H1 (cell line): Measurements from ENCODE around the gene TEX44. TPM values are rescaled to one million over a fixed set of nuclear protein-coding genes. Genes with fewer than 3 reads are reported as not detected.

Experiments used
- ASH2L ChIP-seq: fragments of 200-600, 300-600 bp; sonication (generic); IDR thresholded peaks from one replicate; pipeline ENCODE4 v1.7.1; 2017; ENCODE audit warnings: low read length
- BCL11A ChIP-seq, 2 experiments: IDR thresholded peaks; one replicate each; pipeline ENCODE4 v1.6.1; 2011; ENCODE audit warnings: low read depth in 2 of 2, low read length in 2 of 2, mild to moderate bottlenecking in 2 of 2
- CREB1 ChIP-seq: IDR thresholded peaks from 2 replicates; pipeline ENCODE4 v1.6.1; 2012; ENCODE audit warnings: inconsistent platforms
- FOSL1 ChIP-seq: IDR thresholded peaks from 2 replicates; pipeline ENCODE4 v1.6.1; 2011; ENCODE audit warnings: mild to moderate bottlenecking, low read depth, low read length, moderate library complexity; ENCODE audit not compliant: insufficient read depth
- HDAC6 ChIP-seq: IDR thresholded peaks from one replicate; pipeline ENCODE4 v1.7.1; 2012; ENCODE audit warnings: low read depth, mild to moderate bottlenecking, inconsistent platforms, low read length, moderate library complexity
- JUND ChIP-seq: IDR thresholded peaks from 2 replicates; pipeline ENCODE4 v1.6.1; 2011; ENCODE audit warnings: mild to moderate bottlenecking, improper control_type of control experiment, low read length
- KDM1A ChIP-seq: fragments of 200-600, 300-600 bp; sonication (generic); IDR thresholded peaks from 2 replicates; pipeline ENCODE4 v1.7.1; 2016; ENCODE audit warnings: mild to moderate bottlenecking, low read length, borderline replicate concordance
- PHF8 ChIP-seq: fragments of 200-600 bp; sonication (generic); conservative IDR thresholded peaks from 2 replicates; pipeline ENCODE4 v1.7.1; 2012; ENCODE audit warnings: low read depth, mild to moderate bottlenecking, inconsistent platforms, low read length, moderate library complexity
- POLR2A ChIP-seq, 2 experiments: IDR thresholded peaks; 1 replicate in 1 of 2; 2 replicates in 1 of 2; pipeline ENCODE4 v1.6.1; 2011; ENCODE audit warnings: low read depth in 2 of 2, low read length in 2 of 2, mild to moderate bottlenecking in 2 of 2; ENCODE audit errors: control extremely low read depth in 1 of 2
- POLR2AphosphoS5 ChIP-seq: IDR thresholded peaks from 2 replicates; pipeline ENCODE4 v1.6.1; 2011; ENCODE audit warnings: low read depth, low read length
- RBBP5 ChIP-seq: IDR thresholded peaks from 2 replicates; pipeline ENCODE4 v1.7.1; 2012; ENCODE audit warnings: low read depth, mild to moderate bottlenecking, inconsistent platforms, low read length, moderate library complexity, borderline replicate concordance
- RFX5 ChIP-seq: IDR thresholded peaks from 2 replicates; pipeline ENCODE4 v1.6.1; 2011; ENCODE audit warnings: low read depth, low read length, improper control_type of control experiment, borderline replicate concordance
- SP4 ChIP-seq: IDR thresholded peaks from 2 replicates; pipeline ENCODE4 v1.6.1; 2012; ENCODE audit warnings: low read length, inconsistent platforms
- TAF1 ChIP-seq: IDR thresholded peaks from 2 replicates; pipeline ENCODE4 v1.6.1; 2011; ENCODE audit warnings: mild to moderate bottlenecking, low read depth, low read length
- YY1 ChIP-seq: IDR thresholded peaks from 2 replicates; pipeline ENCODE4 v1.6.1; 2011; ENCODE audit warnings: low read depth, mild to moderate bottlenecking, low read length
- polyA plus RNA-seq, 7 experiments: library from polyadenylated mRNA; depleted of rRNA in 3 of 7; stranded (reverse) in 5 of 7; unstranded in 2 of 7; fragments of >200 nt in 5 of 7; fragments of 200-250 nt in 2 of 7; gene quantifications; 1 replicate in 5 of 7; 2 replicates in 1 of 7; 4 replicates in 1 of 7; pipeline versions ENCODE4 v1.2.1 to v1.2.3, GENCODE V29; 2011 to 2013; ENCODE audit warnings: missing spikeins in 2 of 7, mixed read lengths in 2 of 7
- total RNA-seq: library from RNA; stranded (reverse); fragmentation: NEBNext Ultra II Directional; extraction: Animal tissue kit (Norgen Biotek cat#: 25700); gene quantifications from 2 replicates; pipeline ENCODE4 v1.2.1, GENCODE V29; 2021
- TF ChIP-seq, protein P1 (sequence below): IDR thresholded peaks from 2 replicates; pipeline ENCODE4 v1.6.1; 2012; ENCODE audit warnings: inconsistent platforms

TEX44 gene
- total and polyA plus RNA-seq, 2 of the 8 experiments (the other 6 are each of a cell fraction or from before 2014, with no cell fraction given) = not detected

DNA sequence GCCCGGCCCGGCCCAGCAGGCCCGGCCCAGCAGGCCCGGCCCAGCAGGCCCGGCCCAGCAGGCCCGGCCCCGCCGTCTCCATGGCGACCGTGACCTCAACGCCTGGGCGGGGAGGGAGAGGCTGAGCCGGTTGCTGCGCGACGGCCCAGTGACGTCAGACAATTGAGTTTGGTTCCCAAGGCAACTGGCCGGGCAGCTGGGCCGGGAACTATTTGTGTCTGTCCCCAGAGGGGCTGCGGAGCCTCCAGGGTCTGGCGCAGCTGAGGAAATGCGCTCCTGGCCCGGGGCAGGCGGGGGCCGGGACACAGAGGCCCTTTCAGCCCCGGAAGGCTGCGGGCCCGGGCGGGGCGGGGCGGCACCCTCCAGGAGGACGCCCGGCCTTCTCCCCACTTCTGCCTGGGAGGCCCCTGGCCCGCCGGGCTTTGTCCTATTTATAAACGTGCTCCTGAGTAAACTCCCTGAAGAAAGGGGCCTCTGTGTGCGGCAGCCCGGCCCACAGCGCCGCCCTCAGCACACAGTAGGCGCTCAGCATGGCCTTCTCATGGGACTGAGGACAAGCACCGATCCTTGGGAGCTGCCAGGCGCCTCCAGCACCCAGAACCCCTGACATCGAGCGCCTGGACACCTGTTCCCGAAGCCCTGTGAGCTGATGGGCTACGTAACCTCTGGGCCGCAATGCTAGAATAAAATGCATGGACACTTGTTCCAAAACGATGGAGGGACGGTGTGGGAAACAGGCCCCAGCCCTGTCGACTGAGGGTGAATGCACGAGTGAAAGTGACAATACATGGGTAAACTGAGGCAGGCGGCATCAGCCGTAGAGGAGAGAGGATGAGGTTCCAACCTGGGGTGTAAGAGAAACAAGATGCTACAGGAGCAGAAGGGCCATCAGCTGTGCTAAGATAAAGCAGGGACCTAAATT, 12.3 kb downstream of the TEX44 start (continued):
- TF ChIP-seq POLR2AphosphoS5 (no peak; the same call in 1 of the 2 replicates), RBBP5 (no peak), PHF8 (no peak; the same call in 1 of the 2 replicates), POLR2A (IDR thresholded peaks at IDR 0.05; ENCODE audit: control extremely low read depth in 1 of 2, low read depth in 2 of 2, low read length in 2 of 2) (peak in 1 of 2 experiments; percentile 83; a peak in 1 of 3 replicates), RFX5 (peak; percentile 32; the same call in 1 of the 2 replicates), YY1 (no peak), KDM1A (no peak), JUND (peak; percentile 54; the same call in 1 of the 2 replicates), BCL11A (IDR thresholded peaks at IDR 0.05; ENCODE audit: low read depth in 2 of 2, low read length in 2 of 2) (no peak), HDAC6 (no peak), SP4 (no peak), ASH2L (peak; percentile 19), CREB1 (peak; percentile 93), TAF1 (peak; percentile 78), FOSL1 (no peak)
- TF ChIP-seq, protein P1, sequence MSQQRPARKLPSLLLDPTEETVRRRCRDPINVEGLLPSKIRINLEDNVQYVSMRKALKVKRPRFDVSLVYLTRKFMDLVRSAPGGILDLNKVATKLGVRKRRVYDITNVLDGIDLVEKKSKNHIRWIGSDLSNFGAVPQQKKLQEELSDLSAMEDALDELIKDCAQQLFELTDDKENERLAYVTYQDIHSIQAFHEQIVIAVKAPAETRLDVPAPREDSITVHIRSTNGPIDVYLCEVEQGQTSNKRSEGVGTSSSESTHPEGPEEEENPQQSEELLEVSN = no peak
